Measurements from ENCODE around the gene ARMC5.

Gene ARMC5

DNA sequence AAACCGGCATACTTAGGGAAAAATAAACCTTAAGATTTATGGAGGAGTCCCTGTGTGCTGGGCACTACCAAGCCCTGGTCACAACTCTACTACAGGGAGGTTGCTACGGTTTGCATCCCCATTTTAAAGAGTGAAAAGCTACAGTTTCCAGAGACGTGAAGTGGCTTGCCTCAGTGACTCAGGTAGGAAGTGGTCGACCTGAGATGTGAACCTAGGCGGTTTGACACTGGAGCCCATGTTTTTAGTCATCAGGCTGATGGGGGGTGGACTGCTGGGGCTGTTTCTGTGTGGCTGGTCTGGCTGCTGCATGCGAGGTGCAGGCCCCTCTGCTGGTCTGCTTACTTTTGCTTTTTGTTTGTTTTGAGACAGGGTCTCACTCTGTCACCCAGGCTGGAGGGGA, 37.7 kb upstream of the ARMC5 start:
- H3K27ac Mint-ChIP-seq = no peak overlapping the region
- no peaks in the 10 kb centered on the region for H3K36me3 Mint-ChIP-seq (ENCODE audit: low read depth)
- no peak overlapping the region for H3K4me3 Mint-ChIP-seq
- H3K27me3 Mint-ChIP-seq (ENCODE audit: low read depth) = peaks cover 33% of the 10 kb centered on the region
- TF ChIP-seq, protein P1, sequence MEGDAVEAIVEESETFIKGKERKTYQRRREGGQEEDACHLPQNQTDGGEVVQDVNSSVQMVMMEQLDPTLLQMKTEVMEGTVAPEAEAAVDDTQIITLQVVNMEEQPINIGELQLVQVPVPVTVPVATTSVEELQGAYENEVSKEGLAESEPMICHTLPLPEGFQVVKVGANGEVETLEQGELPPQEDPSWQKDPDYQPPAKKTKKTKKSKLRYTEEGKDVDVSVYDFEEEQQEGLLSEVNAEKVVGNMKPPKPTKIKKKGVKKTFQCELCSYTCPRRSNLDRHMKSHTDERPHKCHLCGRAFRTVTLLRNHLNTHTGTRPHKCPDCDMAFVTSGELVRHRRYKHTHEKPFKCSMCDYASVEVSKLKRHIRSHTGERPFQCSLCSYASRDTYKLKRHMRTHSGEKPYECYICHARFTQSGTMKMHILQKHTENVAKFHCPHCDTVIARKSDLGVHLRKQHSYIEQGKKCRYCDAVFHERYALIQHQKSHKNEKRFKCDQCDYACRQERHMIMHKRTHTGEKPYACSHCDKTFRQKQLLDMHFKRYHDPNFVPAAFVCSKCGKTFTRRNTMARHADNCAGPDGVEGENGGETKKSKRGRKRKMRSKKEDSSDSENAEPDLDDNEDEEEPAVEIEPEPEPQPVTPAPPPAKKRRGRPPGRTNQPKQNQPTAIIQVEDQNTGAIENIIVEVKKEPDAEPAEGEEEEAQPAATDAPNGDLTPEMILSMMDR (IDR thresholded peaks at IDR 0.05; ENCODE audit: unreplicated experiment in 3 of 3) = no peak
- peaks cover 8% of the 10 kb centered on the region for H3K4me1 Mint-ChIP-seq
- no peaks in the 10 kb centered on the region for H3K9me3 Mint-ChIP-seq

DNA sequence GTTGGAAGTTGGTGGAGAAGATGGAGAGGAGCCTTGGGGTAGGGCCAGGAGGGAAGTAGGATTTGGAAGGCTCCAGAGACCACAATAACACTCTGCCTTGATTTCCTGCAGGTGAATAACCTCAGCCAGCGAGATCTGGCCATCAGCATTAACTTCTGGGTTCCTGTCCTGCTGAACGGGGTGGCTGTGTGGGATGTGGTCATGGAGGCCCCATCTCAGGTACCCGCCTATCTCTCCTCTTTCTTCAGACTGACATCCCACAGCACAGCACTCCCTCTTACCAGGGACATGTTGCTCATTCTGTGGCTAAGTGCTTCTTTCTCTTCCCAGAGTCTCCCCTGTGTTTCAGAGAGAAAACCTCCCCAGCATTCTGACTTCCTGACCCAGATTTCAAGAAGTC, 36.1 kb upstream of the ARMC5 start:
- Mint-ChIP-seq H3K9me3 (no peaks in the 10 kb centered on the region), H3K27me3 (ENCODE audit: low read depth) (peaks cover 33% of the 10 kb centered on the region), H3K36me3 (ENCODE audit: low read depth) (no peaks in the 10 kb centered on the region), H3K4me3 (peak overlapping the region in 1 of 3 experiments; percentile 30), H3K4me1 (peaks cover 9% of the 10 kb centered on the region), H3K27ac (no peak overlapping the region)
- TF ChIP-seq, protein P1 (IDR thresholded peaks at IDR 0.05; ENCODE audit: unreplicated experiment in 3 of 3) = no peak

DNA sequence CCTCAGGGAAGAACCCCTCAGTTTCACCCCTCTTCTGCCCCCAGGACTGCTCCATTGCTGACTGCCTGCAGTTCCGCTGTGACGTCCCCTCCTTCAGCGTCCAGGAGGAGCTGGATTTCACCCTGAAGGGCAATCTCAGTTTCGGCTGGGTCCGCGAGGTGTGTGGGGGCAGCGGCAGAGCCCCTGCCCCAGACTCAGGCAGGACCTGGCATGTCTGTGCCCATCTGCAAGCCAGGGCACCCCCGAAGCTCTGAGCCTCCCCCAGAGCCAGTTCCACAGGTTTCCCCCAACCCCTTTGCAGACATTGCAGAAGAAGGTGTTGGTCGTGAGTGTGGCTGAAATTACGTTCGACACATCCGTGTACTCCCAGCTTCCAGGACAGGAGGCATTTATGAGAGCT, 35.5 kb upstream of the ARMC5 start:
- H3K27me3 Mint-ChIP-seq (ENCODE audit: low read depth) = peaks cover 28% of the 10 kb centered on the region
- no peak overlapping the region for H3K4me3 Mint-ChIP-seq
- H3K4me1 Mint-ChIP-seq = peaks cover 14% of the 10 kb centered on the region
- no peaks in the 10 kb centered on the region for H3K9me3 Mint-ChIP-seq
- TF ChIP-seq, protein P1 (IDR thresholded peaks at IDR 0.05; ENCODE audit: unreplicated experiment in 3 of 3) = no peak
- H3K27ac Mint-ChIP-seq = no peak overlapping the region
- no peaks in the 10 kb centered on the region for H3K36me3 Mint-ChIP-seq (ENCODE audit: low read depth)

DNA sequence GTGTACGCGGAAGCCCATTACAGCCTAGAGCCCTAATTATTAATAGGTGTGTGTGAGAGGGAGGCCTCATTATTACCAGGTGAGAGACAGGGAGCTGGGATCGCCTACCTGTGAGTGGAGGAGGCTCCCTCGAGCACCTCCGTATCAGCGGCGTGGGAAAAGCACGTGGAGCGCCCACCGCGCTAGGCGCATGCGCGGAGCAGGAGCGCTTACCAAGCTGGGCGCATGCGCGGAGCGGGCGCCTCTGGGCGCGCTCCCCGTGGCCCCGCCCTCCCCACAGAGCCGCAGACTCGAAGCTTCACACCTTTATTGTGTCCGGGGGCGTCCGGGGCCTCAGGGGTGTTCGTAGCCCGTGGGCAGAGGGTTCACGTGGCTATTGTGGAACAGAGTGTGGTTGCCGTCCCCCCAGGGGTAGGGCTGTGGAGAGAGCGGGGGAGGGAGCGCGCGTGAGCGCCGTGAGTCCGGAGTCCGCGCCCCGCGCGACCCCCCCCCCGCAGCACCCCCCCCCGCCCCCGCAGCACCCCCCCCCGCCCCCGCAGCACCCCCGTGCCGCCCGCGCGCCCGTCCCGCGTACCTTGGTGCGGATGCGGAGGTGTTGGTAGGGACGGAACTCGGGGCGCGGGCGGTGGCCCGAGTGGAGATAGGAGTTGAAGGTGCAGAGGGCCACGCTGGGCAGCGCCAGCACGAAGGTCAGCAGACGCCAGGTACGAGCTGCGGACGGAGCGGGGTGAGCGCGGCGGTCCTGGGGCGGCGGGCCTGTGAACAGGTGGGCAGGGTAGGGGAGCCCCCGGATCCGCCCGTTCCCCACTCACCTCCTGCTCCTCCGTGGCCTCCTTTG, 31.6 kb upstream of the ARMC5 start:
- TF ChIP-seq, protein P1 (IDR thresholded peaks at IDR 0.05; ENCODE audit: unreplicated experiment in 3 of 3) = no peak
- Mint-ChIP-seq H3K4me3 (peak overlapping the region in 2 of 3 experiments; percentile 80 to 87), H3K36me3 (ENCODE audit: low read depth) (no peaks in the 10 kb centered on the region), H3K4me1 (peaks cover 39% of the 10 kb centered on the region), H3K27me3 (ENCODE audit: low read depth) (peaks cover 23% of the 10 kb centered on the region), H3K27ac (no peak overlapping the region), H3K9me3 (no peaks in the 10 kb centered on the region)

DNA sequence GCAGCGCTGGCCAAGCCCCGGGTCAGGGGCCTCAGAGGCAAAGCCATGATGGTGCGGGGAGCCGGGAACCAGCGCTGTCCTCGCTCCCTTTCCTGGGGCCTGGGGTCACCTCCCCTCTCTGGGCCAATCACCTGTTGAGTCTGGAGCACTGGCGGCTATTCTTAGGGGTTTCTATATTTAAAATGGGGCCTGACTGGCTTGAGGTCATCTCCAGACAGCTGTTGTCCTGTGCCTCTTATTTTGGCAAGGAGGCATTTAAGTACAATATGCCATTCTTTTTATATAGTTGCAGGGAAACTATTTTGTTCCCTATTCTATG, 31.1 kb upstream of the ARMC5 start, which contains the start of gene COX6A2:
Gene COX6A2 (minus strand): TSS at position 82 of the 319 bp plus-strand sequence. CDS start 35 bp downstream, at position 47.
- H3K36me3 Mint-ChIP-seq (ENCODE audit: low read depth) = no peaks in the 10 kb centered on the region

More for the DNA sequence above, 31.1 kb upstream of the ARMC5 start, which contains the start of gene COX6A2:
- H3K4me3 Mint-ChIP-seq = peak within 1 kb of the TSS; percentile 21 to 87 (median 80)
- TF ChIP-seq, protein P1 (IDR thresholded peaks at IDR 0.05; ENCODE audit: unreplicated experiment in 3 of 3) = no peak
- H3K27me3 Mint-ChIP-seq (ENCODE audit: low read depth) = peaks cover 21% of the 10 kb centered on the region
- peaks cover 39% of the 10 kb centered on the region for H3K4me1 Mint-ChIP-seq
- peak within 1 kb of the TSS in 2 of 3 experiments; percentile 41 to 54 for H3K27ac Mint-ChIP-seq
- H3K9me3 Mint-ChIP-seq = no peaks in the 10 kb centered on the region
